Liver (tissue), 9 donors: Measurements from ENCODE around the gene HPCA. TPM values are rescaled to one million over a fixed set of nuclear protein-coding genes. Genes with fewer than 3 reads are reported as not detected.

Experiments used
- DNase-seq: peaks from one replicate; pipeline ENCODE4 v3.0.0-alpha.2; 2017; ENCODE audit warnings: low spot score
- H3K27ac ChIP-seq, 2 donors: one replicate each; pipeline ENCODE4 v1.7.0; 2013; ENCODE audit warnings: inconsistent platforms in 2 of 2, low read length in 2 of 2, control low read depth in 1 of 2, low read depth in 1 of 2, mild to moderate bottlenecking in 1 of 2
- H3K27me3 ChIP-seq, 4 donors: one replicate each; pipeline versions ENCODE4 v1.6.1 to v1.7.0; 2013; ENCODE audit warnings: low read length in 3 of 4, inconsistent platforms in 1 of 4, mild to moderate bottlenecking in 1 of 4, moderate library complexity in 1 of 4; ENCODE audit not compliant: control insufficient read depth in 4 of 4, insufficient read depth in 4 of 4
- H3K36me3 ChIP-seq, 4 donors: one replicate each; pipeline versions ENCODE4 v1.6.1 to v1.7.0; 2013; ENCODE audit warnings: low read length in 3 of 4, mild to moderate bottlenecking in 3 of 4, low read depth in 1 of 4, moderate library complexity in 1 of 4; ENCODE audit not compliant: control insufficient read depth in 4 of 4, insufficient read depth in 3 of 4
- H3K4me1 ChIP-seq, 4 donors: one replicate each; pipeline versions ENCODE4 v1.6.1 to v1.7.0; 2013; ENCODE audit warnings: low read length in 3 of 4, mild to moderate bottlenecking in 3 of 4, moderate library complexity in 1 of 4; ENCODE audit not compliant: control insufficient read depth in 4 of 4, insufficient read depth in 4 of 4
- H3K4me3 ChIP-seq, 3 donors: one replicate each; pipeline versions ENCODE4 v1.6.1 to v1.7.0; 2013; ENCODE audit warnings: low read length in 3 of 3, control low read depth in 1 of 3, low read depth in 1 of 3, mild to moderate bottlenecking in 1 of 3
- H3K9ac ChIP-seq, 2 donors: one replicate each; pipeline ENCODE4 v1.7.0; 2013; ENCODE audit warnings: low read length in 2 of 2, mild to moderate bottlenecking in 2 of 2, moderate library complexity in 2 of 2, control low read depth in 1 of 2, low read depth in 1 of 2
- H3K9me3 ChIP-seq, 4 donors: one replicate each; pipeline versions ENCODE4 v1.6.1 to v1.7.0; 2013; ENCODE audit warnings: low read length in 3 of 4; ENCODE audit not compliant: control insufficient read depth in 4 of 4
- ATF3 ChIP-seq: IDR thresholded peaks from 2 replicates; pipeline ENCODE4 v1.6.1; 2016; ENCODE audit warnings: antibody characterized with exemption
- CTCF ChIP-seq: fragments of 150-350 bp; IDR thresholded peaks from 2 replicates; pipeline ENCODE4 v1.5.1; 2017; ENCODE audit warnings: improper control_type of control experiment, low read depth, low read length; ENCODE audit not compliant: missing input control
- EGR1 ChIP-seq, 2 donors: IDR thresholded peaks; 2 replicates each; pipeline ENCODE4 v1.6.1; 2016 to 2018; ENCODE audit warnings: antibody characterized with exemption in 2 of 2, low read depth in 2 of 2
- FOXA1 ChIP-seq: IDR thresholded peaks from 2 replicates; pipeline ENCODE4 v1.6.1; 2016; ENCODE audit warnings: antibody characterized with exemption
- FOXA2 ChIP-seq: IDR thresholded peaks from 2 replicates; pipeline ENCODE4 v1.6.1; 2016; ENCODE audit warnings: antibody characterized with exemption
- GABPA ChIP-seq, 2 donors: IDR thresholded peaks in 1 of 2; conservative IDR thresholded peaks in 1 of 2; 2 replicates each; pipeline ENCODE4 v1.6.1; 2016; ENCODE audit warnings: antibody characterized with exemption in 2 of 2, mild to moderate bottlenecking in 1 of 2, moderate library complexity in 1 of 2
- HNF4A ChIP-seq, 2 donors: conservative IDR thresholded peaks; 2 replicates each; pipeline ENCODE4 v1.6.1; 2016; ENCODE audit warnings: antibody characterized with exemption in 2 of 2, mild to moderate bottlenecking in 2 of 2
- HNF4G ChIP-seq: IDR thresholded peaks from 2 replicates; pipeline ENCODE4 v1.6.1; 2016; ENCODE audit warnings: antibody characterized with exemption
- JUND ChIP-seq, 2 donors: IDR thresholded peaks; 2 replicates each; pipeline ENCODE4 v1.6.1; 2016; ENCODE audit warnings: antibody characterized with exemption in 2 of 2
- NR2F2 ChIP-seq: IDR thresholded peaks from 2 replicates; pipeline ENCODE4 v1.6.1; 2016; ENCODE audit warnings: antibody characterized with exemption
- RAD21 ChIP-seq, 2 donors: IDR thresholded peaks; 2 replicates each; pipeline ENCODE4 v1.6.1; 2016; ENCODE audit warnings: antibody characterized with exemption in 2 of 2, mild to moderate bottlenecking in 2 of 2
- REST ChIP-seq: IDR thresholded peaks from 2 replicates; pipeline ENCODE4 v1.6.1; 2016; ENCODE audit warnings: antibody characterized with exemption, mild to moderate bottlenecking
- RXRA ChIP-seq, 2 donors: IDR thresholded peaks; 2 replicates each; pipeline ENCODE4 v1.6.1; 2017 to 2018; ENCODE audit warnings: antibody characterized with exemption in 2 of 2, mild to moderate bottlenecking in 1 of 2
- SP1 ChIP-seq: IDR thresholded peaks from 2 replicates; pipeline ENCODE4 v1.6.1; 2018; ENCODE audit warnings: antibody characterized with exemption, mild to moderate bottlenecking
- YY1 ChIP-seq: IDR thresholded peaks from 2 replicates; pipeline ENCODE4 v1.6.1; 2016; ENCODE audit warnings: antibody characterized with exemption, mild to moderate bottlenecking
- ZBTB33 ChIP-seq: IDR thresholded peaks from 2 replicates; pipeline ENCODE4 v1.6.1; 2016; ENCODE audit warnings: antibody characterized with exemption
- WGBS: extraction: QIAGEN DNeasy Blood & Tissue Kit; methylation state at CpG from one replicate; pipeline ENCODE4 v1.1.7; 2013; 5-methylcytosine and 5-hydroxymethylcytosine counted together
- polyA plus RNA-seq, 2 donors: library from polyadenylated mRNA; stranded (reverse) in 1 of 2; unstranded in 1 of 2; fragments of 200-250 nt in 1 of 2; fragments of >200 nt in 1 of 2; fragmentation: Nextera tagmentation in 1 of 2; extraction: Ambion mirVana in 1 of 2; gene quantifications; one replicate each; pipeline versions ENCODE4 v1.2.1 to v1.2.3, GENCODE V29; 2013 to 2015
- total RNA-seq, 2 donors: library from RNA; depleted of rRNA; stranded (reverse); fragments of >200 nt; gene quantifications; one replicate each; pipeline ENCODE4 v1.2.3, GENCODE V29; 2014
- donor health status: healthy.
- donor health status: healthy.
- donor health status: healthy.
- donor health status: healthy.
- donor health status: healthy.

Gene HPCA
- total and polyA plus RNA-seq, 4 donors = not detected

- no peaks in the 10 kb centered on the region for H3K9me3 ChIP-seq
- TF ChIP-seq RXRA (IDR thresholded peaks at IDR 0.05) (no peak), JUND (IDR thresholded peaks at IDR 0.05) (no peak), EGR1 (IDR thresholded peaks at IDR 0.05; ENCODE audit: low read depth in 2 of 2) (no peak), NR2F2 (no peak), REST (no peak), RAD21 (IDR thresholded peaks at IDR 0.05) (no peak), CTCF (no peak), SP1 (no peak), YY1 (no peak), HNF4A (conservative IDR thresholded peaks at IDR 0.05) (no peak), ATF3 (no peak), FOXA2 (no peak), GABPA (IDR thresholded peaks at IDR 0.05 in 1 of 2, conservative IDR thresholded peaks at IDR 0.05 in 1 of 2) (no peak), FOXA1 (no peak)
- H3K36me3 ChIP-seq = no peaks in the 10 kb centered on the region
- no peaks in the 10 kb centered on the region for H3K27me3 ChIP-seq
- DNase-seq = no peak
- H3K9ac ChIP-seq = no peak overlapping the region
- no peak overlapping the region for H3K27ac ChIP-seq
- H3K4me1 ChIP-seq = peaks cover 4 to 21% (median 11%) of the 10 kb centered on the region in 4 donors
- WGBS = 38% methylated on average over 22 of the region's 22 CpGs
- peak overlapping the region in 1 of 3 donors; percentile 63 for H3K4me3 ChIP-seq
Measured at GRCh38 chr1:32900371-32900955, 14.2 kb downstream of the HPCA start.

GRCh38 chr1:32900956-32901822 is 14.9 kb downstream of the HPCA start, which contains the start of gene TMEM54:
TSS of gene TMEM54 (minus strand) at chr1:32901389. CDS start at chr1:32901238, 151 bp downstream.
- Histone ChIP-seq H3K27me3 (no peaks in the 10 kb centered on the region), H3K27ac (no peak within 1 kb of the TSS), H3K36me3 (no peaks in the 10 kb centered on the region), H3K4me3 (peak within 1 kb of the TSS; percentile 29 to 63 (median 53)), H3K9me3 (no peaks in the 10 kb centered on the region), H3K9ac (no peak within 1 kb of the TSS), H3K4me1 (peaks cover 4 to 16% (median 11%) of the 10 kb centered on the region in 4 donors)
- no peak for DNase-seq
- 3% methylated on average over 92 of the region's 92 CpGs for whole genome bisulfite sequencing
- TF ChIP-seq REST (no peak), FOXA2 (no peak), JUND (IDR thresholded peaks at IDR 0.05) (no peak), ZBTB33 (no peak), NR2F2 (no peak), HNF4A (conservative IDR thresholded peaks at IDR 0.05) (no peak), RXRA (IDR thresholded peaks at IDR 0.05) (no peak), YY1 (no peak), HNF4G (no peak), CTCF (no peak)
